ENCODE measurements around the gene MAMSTR. TPM values are rescaled to one million over a fixed set of nuclear protein-coding genes. Genes with fewer than 3 reads are reported as not detected.
A peak's percentile ranks its signal among the peaks of the same experiment; 100 is the strongest.

Gene MAMSTR
- total RNA-seq, 2 experiments from 2014 or later, result 0.56 to 1.0 TPM

GRCh38 chr19:48705431-48705830 lies 14.1 kb downstream of the MAMSTR start:
- ChIA-PET POLR2A (no interaction called here), CTCF (interaction anchor here (1.0 kb wide), 1 partner anchor 137 kb away, joined by 3 read pairs; no protein-coding TSS in a partner anchor)
- H3K4me3 Mint-ChIP-seq, result no peak overlapping the region
- H3K9me3 Mint-ChIP-seq, result no peaks in the 10 kb centered on the region
- DNase-seq (no peak), ATAC-seq (no peak)
- H3K27me3 Mint-ChIP-seq, result no peaks in the 10 kb centered on the region
- no peak for TF ChIP-seq CTCF (IDR thresholded peaks at IDR 0.05)
- no peaks in the 10 kb centered on the region for H3K4me1 Mint-ChIP-seq (ENCODE audit: low read depth)
- no peak overlapping the region for H3K27ac Mint-ChIP-seq
- H3K36me3 Mint-ChIP-seq (ENCODE audit: low read depth), result peaks cover 14% of the 10 kb centered on the region
- intact Hi-C loops (cut with micrococcal nuclease), result no loop called here

GRCh38 chr19:48703316-48703715 lies 16.2 kb downstream of the MAMSTR start:
- intact Hi-C loops (cut with micrococcal nuclease), result no loop called here
- ChIA-PET POLR2A (no interaction called here), CTCF (no interaction called here)
- TF ChIP-seq CTCF (IDR thresholded peaks at IDR 0.05), result no peak
- Mint-ChIP-seq H3K4me3 (no peak overlapping the region), H3K4me1 (ENCODE audit: low read depth) (no peaks in the 10 kb centered on the region), H3K9me3 (no peaks in the 10 kb centered on the region), H3K27ac (no peak overlapping the region), H3K36me3 (ENCODE audit: low read depth) (peaks cover 14% of the 10 kb centered on the region), H3K27me3 (peaks cover under 1% of the 10 kb centered on the region)
- no peak for DNase-seq
- no peak for ATAC-seq

GRCh38 chr19:48702701-48703100 lies 16.8 kb downstream of the MAMSTR start:
- ChIA-PET POLR2A (no interaction called here), CTCF (no interaction called here)
- no peak for TF ChIP-seq CTCF (IDR thresholded peaks at IDR 0.05)
- peaks cover 5% of the 10 kb centered on the region for H3K27me3 Mint-ChIP-seq
- H3K27ac Mint-ChIP-seq, result no peak overlapping the region
- H3K36me3 Mint-ChIP-seq (ENCODE audit: low read depth), result peaks cover 14% of the 10 kb centered on the region
- ATAC-seq (no peak), DNase-seq (no peak)
- no peaks in the 10 kb centered on the region for H3K4me1 Mint-ChIP-seq (ENCODE audit: low read depth)
- intact Hi-C loops (cut with micrococcal nuclease), result no loop called here
- H3K9me3 Mint-ChIP-seq, result no peaks in the 10 kb centered on the region
- no peak overlapping the region for H3K4me3 Mint-ChIP-seq

DNA sequence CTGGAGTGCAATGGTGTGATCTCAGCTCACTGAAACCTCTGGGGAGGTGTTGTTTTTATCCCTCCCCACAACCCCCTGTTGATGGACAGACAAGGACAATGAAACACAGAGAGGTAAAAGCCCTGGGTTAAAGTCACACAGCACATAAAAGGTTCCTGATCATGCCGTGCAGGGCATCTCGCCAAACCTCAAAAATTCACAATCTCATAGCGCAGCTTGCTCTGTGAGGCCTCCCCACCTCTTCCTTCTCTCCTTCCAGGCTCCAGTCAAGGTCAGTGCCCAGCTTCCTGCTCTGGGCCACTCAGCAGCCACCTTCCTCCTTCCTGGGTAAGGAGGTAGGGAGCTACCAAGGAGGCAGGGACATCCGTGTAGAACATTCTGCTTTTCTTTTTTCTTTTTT lies 21.5 kb downstream of the MAMSTR start:
- no peak for TF ChIP-seq CTCF (IDR thresholded peaks at IDR 0.05)
- DNase-seq (no peak), ATAC-seq (no peak)
- ChIA-PET CTCF (interaction anchor here (2.2 kb wide), 1 partner anchor 15 kb away, joined by 5 read pairs; no protein-coding TSS in a partner anchor), POLR2A (interaction anchor here (0.6 kb wide), 1 partner anchor 18 kb away, joined by 3 read pairs; no protein-coding TSS in a partner anchor)
- Mint-ChIP-seq H3K4me1 (ENCODE audit: low read depth) (peaks cover 11% of the 10 kb centered on the region), H3K27ac (no peak overlapping the region), H3K36me3 (ENCODE audit: low read depth) (peaks cover 9% of the 10 kb centered on the region), H3K4me3 (no peak overlapping the region), H3K9me3 (no peaks in the 10 kb centered on the region), H3K27me3 (peaks cover 14% of the 10 kb centered on the region)
- intact Hi-C loops (cut with micrococcal nuclease), result no loop called here

DNA sequence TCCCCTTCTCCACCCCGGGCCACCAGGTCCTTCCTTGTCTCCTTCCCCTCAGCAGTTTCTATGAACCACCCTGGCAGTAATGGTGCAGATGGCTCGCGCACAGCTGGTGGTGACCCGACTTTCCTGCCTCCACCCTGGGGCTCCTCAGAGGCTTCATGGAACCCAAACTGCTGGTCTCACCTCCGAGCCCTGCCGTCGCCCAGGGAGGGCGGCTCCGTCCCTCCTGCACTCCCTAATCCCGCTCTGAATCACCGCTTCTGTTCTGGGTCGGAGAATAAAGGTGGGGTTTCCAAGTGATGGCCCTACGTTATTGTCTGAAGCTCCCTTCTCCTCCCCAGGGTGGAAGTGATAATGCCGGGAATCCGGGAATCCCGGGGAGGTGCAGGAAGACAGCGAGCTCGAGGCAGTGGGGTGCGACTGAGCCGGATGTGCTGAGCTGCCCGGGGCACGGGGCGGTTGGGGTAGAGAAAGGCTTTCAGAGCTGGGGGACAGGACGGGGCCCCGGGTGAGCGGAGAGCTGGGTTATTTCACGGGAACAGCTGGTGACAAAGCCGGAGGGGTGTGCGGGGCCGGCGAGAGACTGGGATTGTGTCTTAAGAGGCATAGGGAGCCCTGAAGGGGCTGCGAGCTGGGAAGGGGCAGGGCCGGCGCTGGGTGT lies 23.0 kb downstream of the MAMSTR start:
- peaks cover 11% of the 10 kb centered on the region for H3K4me1 Mint-ChIP-seq (ENCODE audit: low read depth)
- ChIA-PET CTCF (interaction anchor here (1.6 to 2.2 kb wide), 3 partner anchors 17 to 146 kb away, joined by 5 to 6 read pairs (median 5); no protein-coding TSS in a partner anchor), POLR2A (interaction anchor here (0.7 kb wide), 1 partner anchor 17 kb away, joined by 4 read pairs; no protein-coding TSS in a partner anchor)
- H3K27me3 Mint-ChIP-seq, result peaks cover 14% of the 10 kb centered on the region
- ATAC-seq (peak; percentile 47), DNase-seq (peak; percentile 12)
- H3K9me3 Mint-ChIP-seq, result no peaks in the 10 kb centered on the region
- no peak overlapping the region for H3K27ac Mint-ChIP-seq
- peaks cover 4% of the 10 kb centered on the region for H3K36me3 Mint-ChIP-seq (ENCODE audit: low read depth)
- intact Hi-C loops (cut with micrococcal nuclease), result no loop called here
- peak overlapping the region; percentile 22 for H3K4me3 Mint-ChIP-seq
- TF ChIP-seq CTCF (IDR thresholded peaks at IDR 0.05), result no peak
